ENCODE data around the gene ADAP2.

ADAP2 gene

DNA sequence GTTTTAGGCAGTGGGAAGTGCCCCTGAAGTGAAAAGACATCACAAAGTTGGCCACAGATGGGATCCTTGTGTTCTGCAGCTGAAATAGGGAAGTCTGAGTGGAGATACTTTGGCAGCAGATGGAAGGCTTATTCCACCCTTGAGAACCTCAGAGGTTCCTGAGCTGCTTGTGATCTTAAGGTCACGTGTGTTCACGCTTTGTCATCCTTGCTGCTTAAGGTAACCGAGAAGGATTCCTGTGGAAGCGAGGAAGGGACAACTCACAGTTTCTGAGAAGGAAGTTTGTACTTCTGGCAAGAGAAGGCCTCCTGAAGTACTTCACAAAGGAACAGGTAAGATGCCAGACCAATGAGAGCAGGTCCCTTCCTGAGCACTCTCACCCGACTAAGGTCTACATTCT lies 12.2 kb downstream of the ADAP2 start:
- H3K4me1 ChIP-seq (ENCODE audit: control insufficient read depth, insufficient read depth, low read length) = no peaks in the 10 kb centered on the region
- H3K4me3 ChIP-seq (ENCODE audit: low read depth, low read length) = no peak overlapping the region
- H3K9me3 ChIP-seq (ENCODE audit: control insufficient read depth, insufficient read depth, low read length) = no peaks in the 10 kb centered on the region

DNA sequence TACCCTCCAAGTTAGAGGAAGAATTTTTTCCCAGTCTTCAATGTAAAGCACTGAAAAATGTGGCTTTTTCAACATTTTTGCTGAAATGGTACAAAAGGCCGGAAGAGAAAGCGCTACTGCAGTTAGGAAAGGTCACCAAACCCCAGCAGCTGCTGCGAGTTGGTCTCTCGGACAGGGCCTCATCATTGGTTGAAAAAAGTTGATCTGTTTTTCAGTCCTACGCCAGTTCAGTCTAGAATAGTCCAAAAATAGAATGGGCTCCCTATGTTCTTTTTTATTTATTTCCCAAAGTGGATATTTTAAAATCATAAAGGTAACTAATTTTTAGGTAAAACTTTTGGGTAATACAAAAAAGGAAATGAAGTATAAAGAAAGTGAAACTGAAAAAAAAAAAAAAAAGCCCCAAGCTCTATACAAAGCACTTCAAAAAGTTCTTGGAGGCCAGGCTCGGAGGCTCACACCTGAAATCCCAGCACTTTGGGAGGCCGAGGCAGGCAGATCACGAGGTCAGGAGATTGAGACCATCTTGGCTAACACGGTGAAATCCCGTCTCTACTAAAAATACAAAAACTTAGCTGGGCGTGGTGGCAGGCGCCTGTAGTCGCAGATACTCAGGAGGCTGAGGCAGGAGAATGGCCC lies 17.4 kb downstream of the ADAP2 start:
- Histone ChIP-seq H3K9me3 (ENCODE audit: control insufficient read depth, insufficient read depth, low read length) (no peaks in the 10 kb centered on the region), H3K36me3 (ENCODE audit: control insufficient read depth, insufficient read depth, low read length) (no peaks in the 10 kb centered on the region), H3K27me3 (ENCODE audit: control insufficient read depth, insufficient read depth, low read length) (no peaks in the 10 kb centered on the region), H3K9ac (ENCODE audit: low read depth, low read length) (no peak overlapping the region), H3K4me1 (ENCODE audit: control insufficient read depth, insufficient read depth, low read length) (no peaks in the 10 kb centered on the region), H3K4me3 (ENCODE audit: low read depth, low read length) (no peak overlapping the region)

More for the DNA sequence above, 12.2 kb downstream of the ADAP2 start:
- Histone ChIP-seq H3K9ac (ENCODE audit: low read depth, low read length) (no peak overlapping the region), H3K27me3 (ENCODE audit: control insufficient read depth, insufficient read depth, low read length) (no peaks in the 10 kb centered on the region), H3K36me3 (ENCODE audit: control insufficient read depth, insufficient read depth, low read length) (no peaks in the 10 kb centered on the region)

DNA sequence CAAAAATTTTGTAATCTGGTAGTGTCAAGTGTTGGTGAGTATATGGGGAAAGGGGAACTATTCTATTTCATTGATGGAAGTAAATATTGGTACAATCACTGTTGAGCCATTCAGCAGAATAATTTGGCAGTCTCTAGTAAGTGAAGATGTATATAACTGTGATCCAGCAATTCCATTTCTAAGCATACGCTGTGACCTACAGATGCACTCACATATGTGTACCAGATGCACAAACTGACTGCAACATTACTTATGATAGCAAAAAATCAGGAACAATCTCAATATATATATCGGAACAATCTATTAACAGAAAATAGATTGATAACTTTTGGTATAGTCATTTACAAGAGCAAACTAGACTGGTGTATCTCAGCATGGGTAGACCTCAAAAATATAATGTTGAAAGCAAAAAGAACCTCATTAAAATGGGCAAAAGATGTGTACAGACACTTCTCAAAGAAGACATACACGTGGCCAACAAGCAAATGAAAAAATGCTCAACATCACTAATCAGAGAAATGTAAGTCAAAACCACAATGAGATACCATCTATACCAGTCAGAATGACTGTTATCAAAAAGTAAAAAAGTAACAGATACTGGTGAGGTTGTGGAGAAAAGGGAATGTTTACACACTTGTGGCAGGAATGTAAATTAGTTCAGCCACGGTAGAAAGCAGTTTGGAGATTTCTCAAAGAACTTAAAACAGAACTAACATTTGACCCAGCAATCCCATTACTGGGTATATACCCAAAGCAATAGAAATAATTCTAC lies 20.7 kb downstream of the ADAP2 start:
- Histone ChIP-seq H3K4me1 (ENCODE audit: control insufficient read depth, insufficient read depth, low read length) (no peaks in the 10 kb centered on the region), H3K36me3 (ENCODE audit: control insufficient read depth, insufficient read depth, low read length) (no peaks in the 10 kb centered on the region), H3K9ac (ENCODE audit: low read depth, low read length) (no peak overlapping the region), H3K27me3 (ENCODE audit: control insufficient read depth, insufficient read depth, low read length) (no peaks in the 10 kb centered on the region), H3K4me3 (ENCODE audit: low read depth, low read length) (no peak overlapping the region), H3K9me3 (ENCODE audit: control insufficient read depth, insufficient read depth, low read length) (no peaks in the 10 kb centered on the region)

DNA sequence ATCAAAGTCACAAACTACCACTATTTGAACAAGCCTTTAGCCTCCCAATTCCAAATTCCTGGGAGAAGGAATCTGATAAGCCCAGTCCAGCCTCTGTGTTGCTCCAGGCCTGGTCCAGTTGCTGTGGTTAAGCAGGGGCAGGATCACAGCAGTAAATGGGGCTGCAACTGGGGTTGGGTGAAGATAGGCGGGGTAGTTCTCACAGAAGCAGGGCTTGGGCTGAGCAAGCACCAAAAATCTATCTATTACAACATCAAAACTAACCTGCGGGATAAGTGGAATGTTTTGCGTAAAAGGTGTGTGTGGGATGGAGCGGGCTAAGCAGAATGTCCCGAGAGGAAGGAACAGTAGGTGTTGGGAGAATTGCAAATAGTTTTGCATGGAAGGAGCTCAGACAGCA lies 26.1 kb downstream of the ADAP2 start:
- Histone ChIP-seq H3K4me3 (ENCODE audit: low read depth, low read length) (no peak overlapping the region), H3K36me3 (ENCODE audit: control insufficient read depth, insufficient read depth, low read length) (no peaks in the 10 kb centered on the region), H3K4me1 (ENCODE audit: control insufficient read depth, insufficient read depth, low read length) (no peaks in the 10 kb centered on the region), H3K9me3 (ENCODE audit: control insufficient read depth, insufficient read depth, low read length) (no peaks in the 10 kb centered on the region), H3K9ac (ENCODE audit: low read depth, low read length) (no peak overlapping the region), H3K27me3 (ENCODE audit: control insufficient read depth, insufficient read depth, low read length) (no peaks in the 10 kb centered on the region)

DNA sequence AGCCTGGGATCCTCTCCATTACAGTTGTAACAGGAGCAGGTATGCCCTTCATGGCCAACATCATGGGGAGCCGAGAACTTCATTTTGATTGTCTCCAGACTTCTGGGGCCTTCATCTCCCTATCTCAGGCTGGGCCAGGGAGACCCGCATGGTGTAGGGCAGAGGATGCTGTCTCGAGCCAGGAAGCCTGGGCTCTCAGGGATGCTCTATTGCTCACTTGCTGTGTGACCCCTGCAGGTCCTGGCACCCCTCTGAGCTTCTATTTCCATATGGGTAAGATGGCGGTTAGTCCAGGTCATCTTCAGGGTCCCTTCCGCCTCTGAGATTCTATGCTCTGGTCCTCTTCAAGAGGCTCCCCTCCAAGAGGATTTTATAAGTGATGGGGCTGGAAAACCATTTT lies 28.4 kb downstream of the ADAP2 start:
- no peaks in the 10 kb centered on the region for H3K36me3 ChIP-seq (ENCODE audit: control insufficient read depth, insufficient read depth, low read length)

DNA sequence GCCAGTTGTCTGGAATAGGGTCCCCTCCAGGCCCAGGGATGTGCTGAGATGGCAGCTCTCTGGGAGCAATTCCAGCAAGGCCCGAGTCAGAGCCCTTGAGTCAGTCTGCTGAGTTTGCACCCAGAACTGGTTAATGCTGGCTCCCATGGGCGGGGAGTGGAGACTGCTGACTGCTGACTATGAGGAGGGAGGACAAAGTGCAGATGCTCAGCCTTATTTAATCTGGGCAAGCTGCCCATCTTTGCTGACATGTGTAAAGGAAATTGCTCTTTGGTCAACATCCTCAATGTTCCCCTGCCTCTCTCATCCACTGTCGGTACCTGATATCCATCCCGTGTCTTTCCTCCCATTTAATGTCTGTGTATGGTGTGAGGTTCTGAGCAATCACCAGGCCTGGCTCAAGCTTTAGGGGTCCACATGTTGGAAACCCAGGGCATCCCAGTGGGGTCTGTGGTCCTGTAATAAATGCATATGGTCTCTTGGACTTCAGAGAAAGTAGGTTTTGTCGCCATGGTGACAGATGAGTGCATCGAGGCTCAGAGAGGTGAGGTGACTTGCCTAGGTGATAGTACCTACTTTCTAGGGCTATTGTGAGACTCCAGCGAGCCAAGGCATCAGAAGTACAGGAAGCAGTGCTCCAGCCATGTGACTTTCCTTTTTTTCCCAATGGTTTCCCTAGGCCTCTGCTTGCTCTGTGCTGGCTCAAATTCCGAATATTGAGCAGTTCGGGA lies 29.1 kb downstream of the ADAP2 start:
- Histone ChIP-seq H3K4me1 (ENCODE audit: control insufficient read depth, insufficient read depth, low read length) (no peaks in the 10 kb centered on the region), H3K4me3 (ENCODE audit: low read depth, low read length) (no peak overlapping the region), H3K9me3 (ENCODE audit: control insufficient read depth, insufficient read depth, low read length) (no peaks in the 10 kb centered on the region), H3K27me3 (ENCODE audit: control insufficient read depth, insufficient read depth, low read length) (no peaks in the 10 kb centered on the region), H3K36me3 (ENCODE audit: control insufficient read depth, insufficient read depth, low read length) (no peaks in the 10 kb centered on the region), H3K9ac (ENCODE audit: low read depth, low read length) (no peak overlapping the region)

More for the DNA sequence above, 28.4 kb downstream of the ADAP2 start:
- Histone ChIP-seq H3K4me3 (ENCODE audit: low read depth, low read length) (no peak overlapping the region), H3K4me1 (ENCODE audit: control insufficient read depth, insufficient read depth, low read length) (no peaks in the 10 kb centered on the region), H3K27me3 (ENCODE audit: control insufficient read depth, insufficient read depth, low read length) (no peaks in the 10 kb centered on the region), H3K9me3 (ENCODE audit: control insufficient read depth, insufficient read depth, low read length) (no peaks in the 10 kb centered on the region), H3K9ac (ENCODE audit: low read depth, low read length) (no peak overlapping the region)

DNA sequence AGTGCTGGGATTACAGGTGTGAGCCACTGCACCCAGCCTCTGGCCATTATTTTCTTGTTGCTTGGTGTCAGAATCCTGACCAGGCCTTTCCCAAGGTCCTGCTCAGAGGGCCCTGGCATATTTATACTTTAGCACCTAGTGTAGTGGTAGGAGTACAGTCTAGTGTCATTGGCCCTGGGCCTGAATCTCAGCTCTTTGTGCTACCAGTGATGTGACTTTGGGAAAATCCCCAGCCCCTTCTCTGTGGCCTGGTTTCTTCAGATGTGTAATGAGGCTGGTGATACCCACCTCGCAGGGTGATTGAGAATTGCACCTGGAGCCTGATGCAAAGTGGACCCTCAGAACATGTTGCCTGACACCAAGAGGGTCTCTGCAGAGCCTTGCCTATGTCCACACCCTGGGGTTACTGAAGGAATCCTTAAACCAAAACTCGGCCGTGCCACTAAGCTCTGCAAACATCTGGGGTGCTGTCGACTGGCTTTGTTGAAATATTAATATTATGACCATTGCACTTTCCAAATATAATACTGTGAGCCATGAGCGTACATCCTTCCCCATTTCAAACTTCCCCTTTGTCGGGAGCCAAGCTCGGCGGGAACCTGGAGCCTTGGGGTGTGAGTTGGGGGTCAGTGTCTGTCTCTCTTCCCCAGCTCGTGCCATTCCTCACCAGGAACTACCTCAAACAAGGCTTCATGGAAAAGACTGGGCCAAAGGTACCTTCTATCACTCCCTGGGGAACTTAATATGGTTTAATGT lies 31.1 kb downstream of the ADAP2 start:
- Histone ChIP-seq H3K4me3 (ENCODE audit: low read depth, low read length) (no peak overlapping the region), H3K27me3 (ENCODE audit: control insufficient read depth, insufficient read depth, low read length) (no peaks in the 10 kb centered on the region), H3K36me3 (ENCODE audit: control insufficient read depth, insufficient read depth, low read length) (no peaks in the 10 kb centered on the region), H3K9me3 (ENCODE audit: control insufficient read depth, insufficient read depth, low read length) (no peaks in the 10 kb centered on the region), H3K9ac (ENCODE audit: low read depth, low read length) (no peak overlapping the region), H3K4me1 (ENCODE audit: control insufficient read depth, insufficient read depth, low read length) (no peaks in the 10 kb centered on the region)

DNA sequence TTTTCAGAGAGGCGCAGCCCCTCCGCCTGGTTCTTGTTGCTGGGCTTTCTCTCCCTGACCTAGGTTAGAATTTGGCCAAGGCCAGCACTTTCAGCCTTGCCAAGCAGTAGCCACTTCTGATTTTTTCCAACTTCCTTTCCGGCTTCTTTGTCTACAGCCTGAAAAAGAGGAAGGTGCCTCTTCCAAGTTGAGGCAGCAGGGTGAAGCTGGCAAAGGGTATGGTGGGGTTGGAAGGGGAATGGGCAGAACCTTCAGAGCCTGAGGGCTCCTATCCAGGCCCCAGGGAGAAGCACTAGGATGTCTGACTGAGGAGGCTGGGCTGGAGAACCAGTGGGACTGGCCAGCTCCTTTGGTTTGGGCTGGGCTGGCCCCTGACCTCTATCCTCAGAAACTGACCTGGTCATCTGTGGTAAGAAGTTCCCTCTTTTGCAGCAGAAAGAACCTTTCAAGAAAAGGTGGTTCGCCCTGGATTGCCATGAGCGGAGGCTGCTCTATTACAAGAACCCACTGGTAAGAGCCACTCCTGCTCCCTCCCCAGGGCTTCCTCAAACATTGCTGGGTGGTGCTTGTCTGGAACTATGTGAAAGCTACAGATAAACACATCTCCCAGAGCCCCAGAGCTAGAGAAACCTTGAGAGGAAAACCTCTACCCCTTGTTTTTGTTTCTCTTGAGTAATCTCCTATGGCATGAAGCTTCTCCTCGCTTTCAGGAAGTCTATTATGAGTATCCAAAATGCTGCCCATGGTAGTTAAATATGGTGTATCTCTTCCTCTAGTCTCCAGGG lies 32.5 kb downstream of the ADAP2 start:
- H3K9ac ChIP-seq (ENCODE audit: low read depth, low read length) = no peak overlapping the region
- no peaks in the 10 kb centered on the region for H3K27me3 ChIP-seq (ENCODE audit: control insufficient read depth, insufficient read depth, low read length)
- no peaks in the 10 kb centered on the region for H3K9me3 ChIP-seq (ENCODE audit: control insufficient read depth, insufficient read depth, low read length)
- no peak overlapping the region for H3K4me3 ChIP-seq (ENCODE audit: low read depth, low read length)
- no peaks in the 10 kb centered on the region for H3K36me3 ChIP-seq (ENCODE audit: control insufficient read depth, insufficient read depth, low read length)
- no peaks in the 10 kb centered on the region for H3K4me1 ChIP-seq (ENCODE audit: control insufficient read depth, insufficient read depth, low read length)

DNA sequence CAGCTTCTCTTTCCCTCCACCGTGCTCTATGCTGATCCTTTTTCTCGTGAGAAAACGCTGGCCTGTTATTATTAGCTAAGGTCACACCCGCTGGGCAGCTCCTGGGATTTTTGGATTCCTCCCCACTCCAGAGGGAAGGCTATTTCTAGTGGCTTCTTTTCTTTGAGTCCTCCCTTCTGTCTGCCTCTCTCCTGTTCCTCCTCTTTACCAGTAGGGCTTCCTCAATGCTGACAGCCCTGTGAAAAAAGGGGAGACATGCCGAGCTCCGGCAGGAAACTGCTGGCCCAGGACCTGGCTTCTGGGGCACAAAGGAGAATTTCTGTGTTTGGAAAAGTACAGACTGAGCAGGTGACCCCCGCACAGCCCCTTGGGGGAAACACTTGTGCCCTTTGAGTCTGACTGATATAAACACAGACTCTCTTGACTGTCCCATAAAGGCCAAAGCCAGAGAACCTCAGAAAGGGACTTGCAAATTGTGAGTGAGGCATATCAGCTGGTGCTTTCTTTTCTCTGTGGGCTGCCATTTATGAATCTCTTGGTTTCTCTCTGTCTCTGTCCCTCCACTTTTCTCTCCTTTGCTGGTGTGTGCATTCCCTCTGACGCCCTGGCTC lies 35.1 kb downstream of the ADAP2 start:
- H3K36me3 ChIP-seq (ENCODE audit: control insufficient read depth, insufficient read depth, low read length) = no peaks in the 10 kb centered on the region
- peak overlapping the region; percentile 17 for H3K9ac ChIP-seq (ENCODE audit: low read depth, low read length)
- no peaks in the 10 kb centered on the region for H3K9me3 ChIP-seq (ENCODE audit: control insufficient read depth, insufficient read depth, low read length)
- no peak overlapping the region for H3K4me3 ChIP-seq (ENCODE audit: low read depth, low read length)
- H3K27me3 ChIP-seq (ENCODE audit: control insufficient read depth, insufficient read depth, low read length) = no peaks in the 10 kb centered on the region
- peaks cover 4% of the 10 kb centered on the region for H3K4me1 ChIP-seq (ENCODE audit: control insufficient read depth, insufficient read depth, low read length)

DNA sequence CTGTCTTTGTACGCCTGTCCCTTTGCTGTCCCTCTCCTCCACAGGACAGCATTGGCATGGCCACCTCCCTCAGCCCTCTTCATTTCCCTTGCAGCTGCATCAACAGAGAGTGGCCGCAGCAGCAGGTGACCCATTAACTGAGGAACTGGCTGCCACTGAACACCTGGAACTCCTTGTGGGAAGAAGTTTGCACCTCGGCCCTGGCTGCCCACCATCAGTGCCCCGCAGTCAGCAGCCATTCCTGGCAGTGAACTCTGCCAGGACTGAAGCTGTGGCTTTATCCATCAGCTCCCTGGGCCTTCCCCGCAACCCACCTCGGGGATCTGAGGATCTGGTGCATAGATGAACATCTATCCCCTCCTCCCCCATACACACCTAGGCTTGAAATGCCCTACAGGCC lies 36.0 kb downstream of the ADAP2 start:
- Histone ChIP-seq H3K36me3 (ENCODE audit: control insufficient read depth, insufficient read depth, low read length) (no peaks in the 10 kb centered on the region), H3K4me3 (ENCODE audit: low read depth, low read length) (no peak overlapping the region), H3K9ac (ENCODE audit: low read depth, low read length) (no peak overlapping the region), H3K27me3 (ENCODE audit: control insufficient read depth, insufficient read depth, low read length) (no peaks in the 10 kb centered on the region), H3K9me3 (ENCODE audit: control insufficient read depth, insufficient read depth, low read length) (no peaks in the 10 kb centered on the region), H3K4me1 (ENCODE audit: control insufficient read depth, insufficient read depth, low read length) (peaks cover 4% of the 10 kb centered on the region)

Data from iPS-15b (cell line).